Measurements from ENCODE around the gene HNRNPH2. TPM values are rescaled to one million over a fixed set of nuclear protein-coding genes. Genes with fewer than 3 reads are reported as not detected.
A peak's percentile ranks its signal among the peaks of the same experiment; 100 is the strongest.

Gene HNRNPH2, protein sequence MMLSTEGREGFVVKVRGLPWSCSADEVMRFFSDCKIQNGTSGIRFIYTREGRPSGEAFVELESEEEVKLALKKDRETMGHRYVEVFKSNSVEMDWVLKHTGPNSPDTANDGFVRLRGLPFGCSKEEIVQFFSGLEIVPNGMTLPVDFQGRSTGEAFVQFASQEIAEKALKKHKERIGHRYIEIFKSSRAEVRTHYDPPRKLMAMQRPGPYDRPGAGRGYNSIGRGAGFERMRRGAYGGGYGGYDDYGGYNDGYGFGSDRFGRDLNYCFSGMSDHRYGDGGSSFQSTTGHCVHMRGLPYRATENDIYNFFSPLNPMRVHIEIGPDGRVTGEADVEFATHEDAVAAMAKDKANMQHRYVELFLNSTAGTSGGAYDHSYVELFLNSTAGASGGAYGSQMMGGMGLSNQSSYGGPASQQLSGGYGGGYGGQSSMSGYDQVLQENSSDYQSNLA
- polyA plus RNA-seq: 100 to 1,000 TPM in 1 of 4 donors, 10 to 100 TPM in 3; 60.2 to 124 (median 72.0) TPM
- long read RNA-seq, donor 1, transcript HNRNPH2-201 (2 exons, 2,223 nt): major isoform, 75 of 75 reads
- long read RNA-seq, donor 1, partial matches to known transcripts: 0 of 75 reads
- long read RNA-seq, donor 1, other reads (novel, unspliced or antisense): 0 of 75 reads
- long read RNA-seq, donor 2, transcript HNRNPH2-201 (2 exons, 2,223 nt): major isoform, 17 of 17 reads
- long read RNA-seq, donor 2, partial matches to known transcripts: 0 of 17 reads
- long read RNA-seq, donor 2, other reads (novel, unspliced or antisense): 0 of 17 reads
- long read RNA-seq, donor 3, transcript HNRNPH2-201 (2 exons, 2,223 nt): major isoform, 28 of 28 reads
- long read RNA-seq, donor 3, partial matches to known transcripts: 0 of 28 reads
- long read RNA-seq, donor 3, other reads (novel, unspliced or antisense): 0 of 28 reads
- long read RNA-seq, donor 4: 0 reads
- long read RNA-seq, donor 5, transcript HNRNPH2-201 (2 exons, 2,223 nt): major isoform, 6 of 6 reads
- long read RNA-seq, donor 5, partial matches to known transcripts: 0 of 6 reads
- long read RNA-seq, donor 5, other reads (novel, unspliced or antisense): 0 of 6 reads
- long read RNA-seq, donor 6, transcript HNRNPH2-201 (2 exons, 2,223 nt): major isoform, 29 of 86 reads
- long read RNA-seq, donor 6, partial matches to known transcripts: 57 of 86 reads
- long read RNA-seq, donor 6, other reads (novel, unspliced or antisense): 0 of 86 reads
- long read RNA-seq, donor 7, transcript HNRNPH2-201 (2 exons, 2,223 nt): major isoform, 30 of 163 reads
- long read RNA-seq, donor 7, partial matches to known transcripts: 133 of 163 reads
- long read RNA-seq, donor 7, other reads (novel, unspliced or antisense): 0 of 163 reads
- long read RNA-seq, donor 8, transcript HNRNPH2-201 (2 exons, 2,223 nt): major isoform, 6 of 6 reads
- long read RNA-seq, donor 8, partial matches to known transcripts: 0 of 6 reads
- long read RNA-seq, donor 8, other reads (novel, unspliced or antisense): 0 of 6 reads
- long read RNA-seq, donor 9, transcript HNRNPH2-201 (2 exons, 2,223 nt): major isoform, 5 of 21 reads
- long read RNA-seq, donor 9, partial matches to known transcripts: 16 of 21 reads
- long read RNA-seq, donor 9, other reads (novel, unspliced or antisense): 0 of 21 reads
- long read RNA-seq, donor 10, transcript HNRNPH2-201 (2 exons, 2,223 nt): major isoform, 45 of 45 reads
- long read RNA-seq, donor 10, partial matches to known transcripts: 0 of 45 reads
- long read RNA-seq, donor 10, other reads (novel, unspliced or antisense): 0 of 45 reads

DNA sequence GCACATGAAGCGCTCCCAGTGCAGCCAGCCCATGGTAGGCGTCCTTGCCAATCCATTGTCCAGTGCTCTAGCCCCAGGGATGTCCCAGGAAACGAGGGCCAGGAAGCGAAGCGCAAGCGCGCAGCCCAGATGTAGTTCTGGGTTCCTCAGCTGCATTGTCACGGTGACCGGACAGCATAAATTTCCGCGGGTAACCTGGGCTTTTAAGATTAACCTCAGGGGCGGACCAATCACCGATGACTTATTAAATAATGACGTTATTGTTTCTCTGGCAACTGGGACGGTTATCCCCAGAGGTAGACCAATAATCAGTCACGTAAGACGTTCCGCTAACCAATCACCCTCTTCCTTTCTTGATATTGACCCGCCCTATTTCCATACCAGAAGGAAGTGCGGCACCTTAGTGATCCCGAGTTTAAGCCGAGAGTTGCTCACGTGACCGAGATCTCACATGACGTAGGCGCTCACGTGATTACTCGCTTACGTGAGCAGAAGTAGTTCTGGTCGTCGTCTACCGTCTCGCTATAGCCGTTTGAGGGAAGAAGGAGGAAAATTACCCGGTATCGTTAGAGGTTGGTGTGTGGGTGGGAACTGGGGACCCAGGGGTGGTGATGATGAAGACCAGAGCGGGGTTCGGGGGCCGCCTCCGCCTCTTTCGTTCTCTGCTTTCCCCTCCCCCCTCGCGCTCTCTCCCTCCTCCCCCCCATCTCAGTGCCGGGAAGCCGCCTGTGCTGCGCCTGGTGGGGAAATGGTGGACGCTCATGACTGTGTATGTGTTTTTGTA, at the start of gene HNRNPH2, which contains the start of gene GLA:
Gene HNRNPH2, plus strand, starts transcription at position 475 of the 784 bp plus-strand sequence. CDS start 3,767 bp downstream, outside the sequence.
Gene GLA, minus strand, starts transcription at position 178 of the 784 bp plus-strand sequence. Its CDS starts 22 bp downstream, at position 156.
- DNase-seq (peak; percentile 95 to 97), FAIRE-seq (peak; percentile 91)
- Histone ChIP-seq H3K9me3 (ENCODE audit: control insufficient read depth in 2 of 2, insufficient read depth in 1 of 2, low read depth in 1 of 2, low read length in 1 of 2) (no peaks in the 10 kb centered on the region), H3K36me3 (ENCODE audit: control insufficient read depth in 3 of 3, insufficient read depth in 2 of 3, low read depth in 1 of 3, low read length in 3 of 3) (peaks cover 3 to 16% (median 5%) of the 10 kb centered on the region in 3 donors), H3K4me1 (ENCODE audit: control insufficient read depth in 3 of 3, insufficient read depth in 2 of 3, low read depth in 1 of 3, low read length in 2 of 3) (peaks cover 0 to 8% (median 0%) of the 10 kb centered on the region in 3 donors), H3K27ac (ENCODE audit: low read depth in 1 of 3, low read length in 2 of 3) (peak within 1 kb of the TSS; percentile 81 to 98 (median 98)), H3K4me3 (ENCODE audit: low read depth in 1 of 3, low read length in 3 of 3) (peak within 1 kb of the TSS; percentile 66 to 95 (median 80)), H3K27me3 (ENCODE audit: control insufficient read depth in 3 of 3, insufficient read depth in 3 of 3, low read length in 3 of 3) (no peaks in the 10 kb centered on the region)
- 1 to 31% (median 6%) methylated on average over 42 to 47 of the region's 47 CpGs for WGBS, 3 donors

DNA sequence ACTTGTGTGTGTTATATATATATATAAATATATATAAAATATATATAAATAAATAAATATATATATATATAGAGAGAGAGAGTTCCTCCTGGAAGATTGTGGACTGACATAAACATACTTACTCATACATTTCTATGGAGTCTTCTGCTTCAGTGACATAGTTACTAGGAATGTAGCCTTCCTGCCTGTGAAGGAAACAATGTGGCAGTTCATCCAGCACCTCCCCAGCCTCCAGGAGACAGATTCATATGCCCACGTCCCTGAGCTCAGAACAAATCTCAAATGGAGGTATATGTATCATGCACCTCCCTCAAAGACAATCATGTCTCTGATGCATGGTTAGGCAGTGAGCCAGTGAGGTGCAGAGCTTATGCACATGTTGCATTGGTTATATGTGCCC, 48.1 kb upstream of the HNRNPH2 start:
- 41 to 81% (median 67%) methylated on average over 1 of the region's 1 CpG for WGBS, 3 donors
- no peak for DNase-seq
- H3K4me1 ChIP-seq (ENCODE audit: control insufficient read depth in 3 of 3, insufficient read depth in 2 of 3, low read depth in 1 of 3, low read length in 2 of 3): no peaks in the 10 kb centered on the region
- no peak overlapping the region for H3K27ac ChIP-seq (ENCODE audit: low read depth in 1 of 3, low read length in 2 of 3)
- no peaks in the 10 kb centered on the region for H3K27me3 ChIP-seq (ENCODE audit: control insufficient read depth in 3 of 3, insufficient read depth in 3 of 3, low read length in 3 of 3)
- no peak for FAIRE-seq
- no peaks in the 10 kb centered on the region for H3K36me3 ChIP-seq (ENCODE audit: control insufficient read depth in 3 of 3, insufficient read depth in 2 of 3, low read depth in 1 of 3, low read length in 3 of 3)
- no peaks in the 10 kb centered on the region for H3K9me3 ChIP-seq (ENCODE audit: control insufficient read depth in 2 of 2, insufficient read depth in 1 of 2, low read depth in 1 of 2, low read length in 1 of 2)
- no peak overlapping the region for H3K4me3 ChIP-seq (ENCODE audit: low read depth in 1 of 3, low read length in 3 of 3)

DNA sequence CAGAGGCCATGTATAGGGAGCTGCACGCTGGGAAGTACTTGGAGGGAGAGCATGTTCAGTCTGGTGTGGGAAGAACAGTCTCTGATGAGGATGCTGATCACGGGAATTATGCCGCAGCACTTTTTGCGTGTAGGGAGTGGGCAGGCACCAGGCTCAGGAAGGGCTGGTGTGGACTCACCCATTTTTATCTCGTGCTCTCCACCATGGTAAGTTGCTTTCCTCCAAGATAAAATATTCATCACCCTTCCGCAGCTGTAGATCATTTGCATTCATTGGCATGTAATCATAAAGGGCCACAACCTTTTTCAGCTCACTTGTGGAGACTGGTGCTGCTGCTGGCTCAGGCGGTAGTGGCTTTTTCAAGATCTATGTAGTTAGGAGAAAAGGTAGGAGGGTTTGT, 47.6 kb upstream of the HNRNPH2 start:
- Histone ChIP-seq H3K4me3 (ENCODE audit: low read depth in 1 of 3, low read length in 3 of 3) (no peak overlapping the region), H3K27me3 (ENCODE audit: control insufficient read depth in 3 of 3, insufficient read depth in 3 of 3, low read length in 3 of 3) (no peaks in the 10 kb centered on the region), H3K4me1 (ENCODE audit: control insufficient read depth in 3 of 3, insufficient read depth in 2 of 3, low read depth in 1 of 3, low read length in 2 of 3) (no peaks in the 10 kb centered on the region), H3K36me3 (ENCODE audit: control insufficient read depth in 3 of 3, insufficient read depth in 2 of 3, low read depth in 1 of 3, low read length in 3 of 3) (no peaks in the 10 kb centered on the region), H3K9me3 (ENCODE audit: control insufficient read depth in 2 of 2, insufficient read depth in 1 of 2, low read depth in 1 of 2, low read length in 1 of 2) (no peaks in the 10 kb centered on the region), H3K27ac (ENCODE audit: low read depth in 1 of 3, low read length in 2 of 3) (no peak overlapping the region)
- no peak for DNase-seq
- no peak for FAIRE-seq
- whole genome bisulfite sequencing, 3 donors: 68 to 83% (median 71%) methylated on average over 7 of the region's 7 CpGs

DNA sequence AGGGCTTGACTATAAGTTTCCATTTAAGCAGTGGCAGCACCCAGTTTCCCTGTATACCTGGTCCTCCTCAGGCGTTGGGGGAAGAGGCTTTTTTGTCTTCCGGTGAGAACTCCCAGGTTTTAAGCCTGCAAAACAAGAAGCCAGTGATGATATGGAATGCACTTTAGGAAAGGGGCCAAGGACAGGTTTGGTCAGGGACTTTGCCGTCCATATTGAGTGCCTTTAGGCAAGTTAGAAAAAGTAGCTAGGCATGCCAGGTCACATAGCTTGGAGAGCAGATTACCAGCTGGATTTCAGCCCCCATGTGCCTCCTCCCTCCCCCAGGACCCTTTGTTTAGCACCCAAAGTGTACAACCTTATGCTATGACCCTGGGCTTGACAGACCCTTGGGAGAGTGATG, 45.9 kb upstream of the HNRNPH2 start:
- Histone ChIP-seq H3K9me3 (ENCODE audit: control insufficient read depth in 2 of 2, insufficient read depth in 1 of 2, low read depth in 1 of 2, low read length in 1 of 2) (no peaks in the 10 kb centered on the region), H3K27me3 (ENCODE audit: control insufficient read depth in 3 of 3, insufficient read depth in 3 of 3, low read length in 3 of 3) (no peaks in the 10 kb centered on the region), H3K36me3 (ENCODE audit: control insufficient read depth in 3 of 3, insufficient read depth in 2 of 3, low read depth in 1 of 3, low read length in 3 of 3) (no peaks in the 10 kb centered on the region), H3K4me1 (ENCODE audit: control insufficient read depth in 3 of 3, insufficient read depth in 2 of 3, low read depth in 1 of 3, low read length in 2 of 3) (no peaks in the 10 kb centered on the region), H3K27ac (ENCODE audit: low read depth in 1 of 3, low read length in 2 of 3) (no peak overlapping the region), H3K4me3 (ENCODE audit: low read depth in 1 of 3, low read length in 3 of 3) (no peak overlapping the region)
- no peak for FAIRE-seq
- DNase-seq: no peak
- 67 to 93% (median 82%) methylated on average over 3 of the region's 3 CpGs for WGBS, 3 donors

DNA sequence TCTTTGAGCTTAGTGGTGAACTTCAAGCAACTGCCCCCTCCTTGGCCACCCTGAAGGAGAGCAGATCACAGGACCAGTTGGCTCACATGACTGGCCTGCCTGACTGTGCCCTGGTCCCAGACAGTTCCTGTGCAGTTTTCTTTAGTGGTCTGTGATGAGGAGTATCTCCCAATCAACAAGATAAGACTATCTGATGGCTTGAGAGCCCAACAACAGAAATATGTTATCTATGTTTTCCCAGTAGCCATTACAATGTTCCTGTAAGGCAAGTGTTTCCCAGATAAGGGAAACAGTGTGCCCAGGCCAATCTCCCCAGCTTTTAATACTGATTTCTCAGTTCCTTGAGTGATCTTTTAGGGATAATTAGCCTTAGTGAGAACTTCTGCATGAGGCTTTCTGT, 45.3 kb upstream of the HNRNPH2 start:
- Histone ChIP-seq H3K9me3 (ENCODE audit: control insufficient read depth in 2 of 2, insufficient read depth in 1 of 2, low read depth in 1 of 2, low read length in 1 of 2) (no peaks in the 10 kb centered on the region), H3K27me3 (ENCODE audit: control insufficient read depth in 3 of 3, insufficient read depth in 3 of 3, low read length in 3 of 3) (no peaks in the 10 kb centered on the region), H3K4me3 (ENCODE audit: low read depth in 1 of 3, low read length in 3 of 3) (no peak overlapping the region), H3K36me3 (ENCODE audit: control insufficient read depth in 3 of 3, insufficient read depth in 2 of 3, low read depth in 1 of 3, low read length in 3 of 3) (no peaks in the 10 kb centered on the region), H3K27ac (ENCODE audit: low read depth in 1 of 3, low read length in 2 of 3) (no peak overlapping the region), H3K4me1 (ENCODE audit: control insufficient read depth in 3 of 3, insufficient read depth in 2 of 3, low read depth in 1 of 3, low read length in 2 of 3) (no peaks in the 10 kb centered on the region)
- FAIRE-seq: no peak
- no peak for DNase-seq

DNA sequence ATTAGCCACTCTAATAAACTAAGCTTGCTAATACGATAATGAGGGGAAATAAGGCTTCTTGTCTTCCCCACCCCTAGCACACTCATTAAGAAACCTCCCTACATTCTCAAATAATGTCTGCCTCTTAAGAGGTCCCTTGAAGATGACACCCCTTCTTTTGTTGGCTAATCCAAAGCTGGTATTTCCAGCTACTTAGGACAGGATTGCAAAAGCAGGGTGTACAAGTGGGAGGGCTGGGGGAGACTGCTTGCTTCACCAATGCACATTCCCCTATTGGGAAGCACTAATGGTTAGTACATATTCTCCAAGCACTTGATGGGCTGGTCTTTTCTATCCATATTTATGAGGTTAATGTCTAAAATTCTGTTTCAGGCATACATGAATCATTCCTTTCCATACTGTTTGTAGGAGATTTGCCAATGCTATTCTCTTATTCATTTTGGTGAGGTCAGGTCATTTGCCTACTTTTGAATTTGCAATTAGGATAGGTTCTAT, 42.7 kb upstream of the HNRNPH2 start:
- no peak overlapping the region for H3K4me3 ChIP-seq (ENCODE audit: low read depth in 1 of 3, low read length in 3 of 3)
- no peak for DNase-seq
- H3K27ac ChIP-seq (ENCODE audit: low read depth in 1 of 3, low read length in 2 of 3): no peak overlapping the region
- H3K36me3 ChIP-seq (ENCODE audit: control insufficient read depth in 3 of 3, insufficient read depth in 2 of 3, low read depth in 1 of 3, low read length in 3 of 3): no peaks in the 10 kb centered on the region
- no peaks in the 10 kb centered on the region for H3K4me1 ChIP-seq (ENCODE audit: control insufficient read depth in 3 of 3, insufficient read depth in 2 of 3, low read depth in 1 of 3, low read length in 2 of 3)
- FAIRE-seq: no peak
- H3K27me3 ChIP-seq (ENCODE audit: control insufficient read depth in 3 of 3, insufficient read depth in 3 of 3, low read length in 3 of 3): no peaks in the 10 kb centered on the region
- H3K9me3 ChIP-seq (ENCODE audit: control insufficient read depth in 2 of 2, insufficient read depth in 1 of 2, low read depth in 1 of 2, low read length in 1 of 2): no peaks in the 10 kb centered on the region
- 89 to 100% (median 92%) methylated on average over 1 of the region's 1 CpG for WGBS, 3 donors

DNA sequence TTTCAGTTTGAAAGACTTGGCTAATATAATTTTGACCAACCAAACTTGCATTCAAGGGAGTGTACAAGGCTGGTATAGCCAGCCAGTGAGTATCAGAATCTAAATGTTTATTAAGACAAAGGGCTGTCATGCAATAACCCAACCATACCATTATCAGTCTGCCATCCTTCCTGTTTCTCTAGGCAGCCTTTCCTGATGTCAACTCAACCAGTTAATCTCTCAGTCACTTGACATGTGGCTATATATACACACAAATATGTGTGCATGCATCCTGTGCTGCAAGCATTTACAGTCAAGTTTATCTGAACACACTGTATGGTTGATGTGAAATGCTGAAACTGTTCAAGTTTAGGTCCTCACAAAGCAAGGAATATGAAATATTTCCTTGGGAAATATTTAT, 39.2 kb upstream of the HNRNPH2 start:
- Histone ChIP-seq H3K4me3 (ENCODE audit: low read depth in 1 of 3, low read length in 3 of 3) (no peak overlapping the region), H3K27ac (ENCODE audit: low read depth in 1 of 3, low read length in 2 of 3) (no peak overlapping the region), H3K4me1 (ENCODE audit: control insufficient read depth in 3 of 3, insufficient read depth in 2 of 3, low read depth in 1 of 3, low read length in 2 of 3) (no peaks in the 10 kb centered on the region), H3K9me3 (ENCODE audit: control insufficient read depth in 2 of 2, insufficient read depth in 1 of 2, low read depth in 1 of 2, low read length in 1 of 2) (no peaks in the 10 kb centered on the region), H3K27me3 (ENCODE audit: control insufficient read depth in 3 of 3, insufficient read depth in 3 of 3, low read length in 3 of 3) (no peaks in the 10 kb centered on the region), H3K36me3 (ENCODE audit: control insufficient read depth in 3 of 3, insufficient read depth in 2 of 3, low read depth in 1 of 3, low read length in 3 of 3) (no peaks in the 10 kb centered on the region)
- FAIRE-seq (no peak), DNase-seq (no peak)
